HG02642 (cell line): ENCODE results near the gene NTM.

Source experiments
- ATAC-seq: cut with Tn5 transposase; IDR thresholded peaks from one replicate; pipeline ENCODE4 v1.9.1; 2021; ENCODE audit warnings: mild to moderate bottlenecking; ENCODE audit not compliant: unreplicated experiment, poor library complexity

Gene NTM

DNA sequence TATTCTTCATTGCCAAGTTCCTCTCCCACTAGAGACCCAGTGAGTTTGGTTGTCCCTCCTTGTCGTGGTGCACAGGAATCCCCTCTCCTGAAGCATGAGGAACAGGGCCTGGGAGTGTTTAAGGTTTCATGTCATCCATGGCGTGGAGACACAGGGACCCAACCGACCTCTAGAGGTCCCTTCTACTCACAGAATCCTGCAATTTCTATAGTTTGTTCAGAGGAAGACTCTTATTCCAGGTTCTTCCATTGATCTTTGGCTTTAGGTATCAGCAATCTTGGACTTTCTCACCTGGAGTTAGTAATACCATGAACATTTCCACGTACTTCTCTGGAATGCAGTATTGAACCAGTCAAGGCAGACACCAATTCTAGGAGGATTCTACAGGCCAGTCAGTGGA, 548.2 kb downstream of the NTM start:
- ATAC-seq, result no peak

DNA sequence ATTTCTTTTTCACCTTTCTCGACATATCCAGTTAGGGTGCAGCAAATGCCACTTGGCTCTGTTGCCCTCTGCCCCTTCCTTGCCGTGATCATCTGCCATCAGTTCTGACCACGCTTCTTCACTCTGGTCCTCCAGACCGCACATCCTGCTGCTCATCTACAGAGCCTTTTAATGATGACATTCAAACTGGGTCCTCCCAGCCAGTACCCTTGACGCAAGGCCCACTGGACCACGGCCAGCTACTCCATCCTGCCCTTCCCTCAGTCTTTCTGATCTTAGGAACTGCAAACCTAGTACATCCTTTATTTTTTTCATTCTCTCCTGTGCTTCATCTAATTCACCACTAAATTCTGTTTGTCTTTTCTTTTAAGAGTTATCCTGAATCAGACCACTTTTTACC, 551.8 kb downstream of the NTM start:
- no peak for ATAC-seq

DNA sequence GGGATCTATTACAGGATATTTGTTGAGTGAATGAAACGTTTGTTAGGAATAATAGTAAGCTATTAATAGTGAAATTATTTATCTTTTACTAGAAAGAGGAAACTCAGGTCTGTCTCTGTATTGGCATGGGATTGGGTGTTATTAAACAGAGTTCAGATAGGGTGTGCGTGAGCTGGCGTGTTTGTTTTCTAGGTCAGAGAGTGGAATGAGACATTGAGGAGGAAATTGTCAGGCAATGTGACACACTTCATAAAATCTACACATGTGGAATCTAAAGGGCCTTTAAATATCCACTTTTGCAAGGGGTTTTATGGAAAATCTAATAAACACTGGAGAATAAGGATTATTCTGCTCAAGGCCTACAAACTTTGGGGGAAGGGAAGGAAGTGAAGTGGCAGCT, 552.9 kb downstream of the NTM start:
- no peak for ATAC-seq

DNA sequence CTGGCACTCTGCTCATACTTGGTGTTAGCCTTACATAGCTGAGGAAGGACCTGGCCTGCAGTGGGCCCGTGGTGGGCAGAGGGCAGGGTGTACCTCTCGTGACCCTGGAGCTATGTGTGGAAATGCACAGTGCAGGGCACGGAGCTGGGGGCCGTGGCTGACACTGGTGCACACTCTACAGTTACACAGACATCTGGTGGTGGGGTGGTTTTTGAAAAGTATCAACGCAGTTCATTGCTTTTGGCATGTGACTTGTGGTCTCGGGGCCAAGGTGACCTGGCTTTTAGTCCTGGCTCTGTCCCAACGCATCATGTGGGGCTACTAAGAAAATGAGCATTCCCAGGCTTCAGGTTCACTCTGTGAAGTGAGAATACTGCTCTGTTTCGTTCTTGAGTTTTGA, 553.6 kb downstream of the NTM start:
- ATAC-seq, result no peak

DNA sequence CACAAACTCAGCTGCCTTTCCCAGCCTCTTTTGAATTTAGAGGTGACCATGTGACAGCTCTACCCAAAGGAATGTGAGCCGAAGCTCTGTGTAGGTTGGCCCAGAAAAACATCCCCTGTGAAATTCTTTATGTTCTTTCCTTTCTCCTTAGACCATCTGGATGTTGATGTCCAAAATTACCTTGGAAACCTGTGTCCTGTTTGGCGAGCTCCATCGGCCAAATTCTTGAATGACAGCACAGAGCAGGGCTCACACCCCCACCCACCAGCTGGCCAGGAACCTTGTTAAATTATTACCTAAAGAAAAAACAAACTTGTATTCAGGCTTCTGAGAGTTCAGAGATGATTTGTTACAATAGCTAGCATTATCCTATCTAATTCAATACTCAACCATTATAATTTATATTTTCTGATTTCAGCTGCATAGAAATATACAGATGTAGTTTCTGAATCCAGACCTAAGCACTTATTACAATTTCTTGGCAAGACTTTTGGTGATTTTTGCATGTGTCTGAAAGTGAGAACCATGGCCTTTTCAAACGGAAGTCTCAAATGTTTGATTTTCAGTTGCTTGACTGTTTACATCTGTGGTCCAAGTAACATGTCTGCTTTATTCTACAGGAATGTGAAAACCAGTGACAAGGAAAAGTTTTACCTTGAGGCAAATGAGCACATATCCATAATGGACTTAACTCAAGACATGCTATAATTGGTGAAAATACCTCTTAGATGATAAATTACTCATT, 554.2 kb downstream of the NTM start:
- ATAC-seq, result no peak

DNA sequence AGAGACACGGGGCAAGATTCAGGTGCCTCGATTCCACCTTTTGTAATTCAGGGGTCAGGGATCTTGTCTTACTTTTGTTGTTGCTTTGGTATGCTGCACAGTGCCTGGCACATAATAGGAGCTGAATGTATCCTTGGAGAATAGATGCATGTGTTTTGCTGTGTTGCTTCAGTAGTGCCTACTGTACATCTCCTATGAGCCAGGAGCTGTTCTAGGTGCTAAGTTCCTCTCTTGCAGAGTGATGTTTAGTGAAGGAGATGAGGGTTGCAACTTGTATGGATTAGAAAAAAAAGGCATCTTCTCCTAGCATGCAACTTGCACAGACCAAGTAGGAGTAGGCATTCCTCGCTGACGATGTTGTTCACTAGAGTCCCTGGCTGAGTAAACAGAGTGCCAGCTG, 555.4 kb downstream of the NTM start:
- no peak for ATAC-seq

DNA sequence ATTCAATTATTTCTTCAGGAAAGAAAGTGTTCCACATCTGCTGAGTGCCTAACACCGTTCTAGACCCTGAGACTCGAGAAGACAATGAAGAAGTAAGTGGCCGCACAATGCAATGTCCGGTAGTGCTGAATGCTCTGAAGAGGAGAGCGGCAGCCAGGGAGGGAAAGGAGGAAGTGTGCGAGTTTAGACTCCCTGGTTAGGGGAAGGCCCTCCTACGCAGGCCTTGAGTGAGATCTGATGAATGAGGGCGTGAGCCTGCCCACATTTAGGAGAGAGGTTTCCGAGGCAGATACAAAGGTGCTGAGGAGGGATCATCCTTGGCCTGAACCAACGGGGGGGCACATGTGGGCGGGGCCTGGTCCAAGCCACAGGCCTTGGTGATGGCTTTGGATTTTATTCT, 558.6 kb downstream of the NTM start:
- ATAC-seq, result no peak

DNA sequence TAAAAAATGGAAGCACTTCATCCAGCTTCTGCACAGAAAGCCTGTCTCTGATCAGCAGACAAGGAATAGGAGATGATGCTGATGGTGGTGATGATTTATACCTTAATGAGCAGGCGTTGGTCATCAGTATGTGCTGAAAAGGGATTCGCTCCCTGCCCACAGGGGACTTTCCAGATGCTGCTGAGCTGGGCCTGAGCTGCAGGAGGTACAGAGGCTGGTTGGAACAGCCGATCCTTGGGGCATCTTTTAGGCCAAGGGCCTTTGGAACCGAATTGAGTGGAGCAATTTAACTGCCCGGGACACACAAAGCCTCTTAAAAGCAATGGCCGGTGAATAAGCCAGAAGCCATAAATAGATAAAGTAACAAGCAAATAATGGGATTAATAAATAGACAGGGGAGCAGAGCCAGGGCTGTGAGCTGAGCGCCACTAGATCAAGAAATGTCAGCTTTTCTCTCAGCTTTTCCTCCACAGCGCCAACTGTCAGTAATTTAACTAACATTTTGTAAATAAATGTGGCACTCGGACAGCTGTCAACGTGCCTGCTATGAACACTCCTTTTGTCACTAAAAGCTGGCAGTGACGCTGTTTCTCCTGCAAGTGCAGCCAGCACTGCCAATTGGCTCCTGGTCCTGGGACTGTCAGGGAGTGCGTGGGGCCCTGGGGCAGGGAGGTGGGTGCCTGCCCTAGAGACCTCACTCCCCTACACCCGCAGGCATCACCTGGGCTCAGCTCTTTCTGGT, 562.3 kb downstream of the NTM start:
- ATAC-seq, result no peak

DNA sequence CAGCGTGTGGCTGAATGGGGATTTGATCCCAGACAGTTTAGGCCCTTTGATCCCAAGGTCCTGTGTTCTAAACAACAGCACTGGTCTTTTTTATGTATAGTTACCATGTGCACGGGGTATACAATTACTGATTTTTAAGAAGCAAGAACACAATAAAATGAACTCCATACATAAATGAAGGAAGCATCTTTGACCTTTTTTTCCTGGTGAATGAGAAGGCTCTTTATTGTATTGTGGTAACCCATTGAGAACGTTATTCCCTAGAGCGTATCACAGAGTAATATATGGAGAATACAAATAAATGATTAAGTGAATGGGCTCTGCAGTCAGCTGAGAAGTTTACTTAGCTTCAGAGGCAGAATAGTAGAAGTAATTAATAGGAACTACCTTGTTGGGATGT, 563.6 kb downstream of the NTM start:
- no peak for ATAC-seq

DNA sequence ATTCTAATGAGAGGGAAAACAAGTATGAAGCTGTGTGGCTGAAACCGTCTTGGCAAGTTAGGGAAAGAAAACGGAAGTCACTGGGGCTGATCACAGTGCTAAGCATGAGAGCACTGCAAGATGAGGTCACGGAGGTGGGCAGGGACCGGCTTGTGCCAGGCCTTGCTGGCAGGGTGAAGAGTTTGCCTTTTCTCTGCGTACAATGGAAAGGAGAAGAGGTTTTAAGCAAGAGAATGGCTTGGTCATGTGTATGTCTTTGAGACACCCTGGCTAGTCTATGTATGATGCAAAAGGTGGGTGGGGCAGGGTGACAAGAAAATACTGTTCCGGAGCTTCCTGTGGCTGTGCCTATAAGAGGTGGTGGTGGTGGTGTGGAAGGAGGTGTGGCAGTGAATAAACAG, 567.9 kb downstream of the NTM start:
- no peak for ATAC-seq

DNA sequence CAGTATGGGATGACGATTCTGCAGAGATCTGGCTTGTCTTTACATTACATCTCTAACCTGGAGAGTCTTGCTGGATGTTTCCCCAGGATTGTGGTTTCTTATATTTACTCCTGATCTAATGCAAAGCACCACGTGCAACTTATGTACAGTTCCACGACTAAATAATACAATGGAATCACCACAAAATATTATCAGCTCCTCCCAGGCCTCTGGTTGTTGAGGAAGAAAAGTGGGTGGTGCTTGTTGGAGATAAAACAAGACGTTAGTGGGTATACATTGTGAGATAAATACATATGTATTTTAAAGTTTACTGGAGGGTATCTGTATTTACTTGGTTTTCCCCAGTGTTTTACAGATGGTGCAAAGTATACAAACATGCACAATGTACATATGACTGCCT, 569.7 kb downstream of the NTM start:
- no peak for ATAC-seq

DNA sequence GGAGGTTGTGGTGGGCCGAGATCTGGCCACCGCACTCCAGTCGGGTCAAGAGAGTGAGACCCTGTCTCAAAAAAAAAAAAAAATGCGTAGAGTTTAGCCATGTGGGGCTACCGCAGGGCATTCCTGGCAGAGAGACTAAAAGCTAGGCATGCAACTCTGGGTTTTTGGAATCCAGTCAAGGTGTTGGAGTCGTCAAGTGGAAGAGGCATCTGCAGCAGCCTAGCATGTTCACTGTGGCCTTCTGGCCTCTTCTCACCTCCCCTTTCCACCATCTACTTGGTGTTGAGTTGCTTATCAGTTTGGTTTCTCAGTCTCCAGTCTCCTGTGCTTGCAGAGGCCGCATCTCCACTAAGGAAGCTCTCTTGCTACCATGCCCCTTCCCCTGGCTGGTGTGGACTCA, 572.5 kb downstream of the NTM start:
- no peak for ATAC-seq

DNA sequence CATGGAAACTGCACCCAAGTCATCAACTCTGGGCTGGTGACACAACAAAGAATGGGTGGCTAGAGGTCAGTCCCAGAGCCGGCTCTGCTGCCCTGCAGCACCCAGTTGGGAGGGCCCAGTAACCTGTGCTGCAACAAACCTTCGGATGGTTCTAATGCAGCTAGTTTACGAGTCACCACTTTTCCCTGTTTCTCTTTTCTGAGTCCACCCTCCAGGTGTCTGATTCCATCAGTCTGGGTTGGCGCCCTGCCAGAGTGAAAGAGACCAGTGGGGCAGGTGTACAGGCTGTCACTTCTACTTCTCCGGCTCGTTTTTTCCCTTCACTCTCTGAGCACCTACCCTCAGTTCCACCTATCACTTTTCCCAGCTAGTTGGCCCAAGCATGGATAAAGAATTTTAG, 572.9 kb downstream of the NTM start:
- no peak for ATAC-seq

DNA sequence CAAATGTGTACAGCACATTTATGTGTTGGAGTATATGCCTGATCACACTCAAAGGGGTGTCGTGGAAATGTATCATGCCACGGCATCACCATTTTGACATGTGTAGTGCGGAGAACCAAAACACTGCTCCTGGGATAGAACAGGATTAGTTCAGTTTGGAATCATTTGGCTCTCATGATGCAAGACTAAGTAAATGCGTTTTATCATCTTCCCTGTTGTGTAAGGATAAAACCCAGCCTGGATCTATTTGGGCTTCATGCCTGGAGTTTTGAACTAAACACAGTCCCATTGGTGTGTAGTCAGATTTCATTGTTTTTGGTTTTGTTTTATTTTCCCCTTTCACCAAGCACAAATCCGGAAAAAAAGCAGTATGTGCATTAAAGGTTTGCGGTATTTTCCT, 574.3 kb downstream of the NTM start:
- ATAC-seq, result no peak

DNA sequence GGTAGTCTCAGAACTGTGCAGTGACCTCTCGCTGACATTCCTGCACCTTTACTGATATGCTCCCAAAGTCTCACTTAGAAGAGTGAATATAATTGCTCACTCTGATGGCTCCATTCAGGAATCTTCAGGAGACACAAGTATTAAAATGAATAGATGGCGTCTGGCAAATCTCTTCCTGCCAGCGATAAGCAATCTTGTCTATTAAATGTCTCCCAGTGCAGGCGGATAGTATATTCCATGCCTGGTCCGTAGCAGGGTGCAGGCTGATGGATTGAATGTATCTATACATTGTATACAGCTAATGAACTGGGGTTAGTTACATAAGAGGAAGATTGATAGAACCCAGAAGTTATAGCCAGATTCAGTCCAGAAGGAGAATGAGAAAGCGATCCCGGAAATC, 575.3 kb downstream of the NTM start:
- no peak for ATAC-seq

DNA sequence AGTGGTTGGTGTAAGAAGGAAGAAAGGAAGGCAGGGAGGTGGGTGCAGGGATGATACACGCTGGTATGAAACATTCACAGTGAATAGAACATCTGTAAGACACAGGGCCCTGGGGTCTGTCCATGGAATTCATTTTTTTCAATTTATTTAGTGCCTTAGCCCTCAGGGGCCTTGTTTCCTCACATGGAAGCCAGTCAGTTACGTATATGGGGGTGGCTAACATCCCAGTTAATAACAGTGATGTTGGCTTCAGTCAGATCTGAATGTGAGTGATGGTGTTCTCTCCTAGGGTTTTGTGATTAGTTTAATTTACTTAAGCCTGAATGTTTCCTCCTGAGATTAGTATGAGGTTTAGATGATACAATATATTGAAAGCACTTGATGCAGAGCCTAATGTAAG, 577.1 kb downstream of the NTM start:
- no peak for ATAC-seq

DNA sequence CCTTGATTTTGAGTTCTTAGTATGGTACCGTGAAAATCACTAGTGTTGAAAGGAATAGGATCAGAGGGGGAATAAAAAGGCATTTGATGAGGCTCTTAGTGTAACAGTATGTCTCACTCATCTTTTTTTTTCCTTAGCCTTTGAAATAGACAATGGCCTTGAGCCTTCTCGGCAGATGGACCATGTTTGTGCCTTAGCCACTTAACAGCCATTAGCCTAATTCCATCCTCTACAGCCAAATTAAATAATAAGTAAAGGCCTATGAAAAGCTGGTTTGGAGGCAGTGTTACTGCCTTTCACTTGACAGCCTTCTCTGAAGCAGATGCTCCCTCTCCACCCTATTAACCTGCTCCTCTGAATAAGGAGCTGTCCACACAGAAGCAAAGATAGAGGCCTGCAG, 580.7 kb downstream of the NTM start:
- ATAC-seq, result no peak

DNA sequence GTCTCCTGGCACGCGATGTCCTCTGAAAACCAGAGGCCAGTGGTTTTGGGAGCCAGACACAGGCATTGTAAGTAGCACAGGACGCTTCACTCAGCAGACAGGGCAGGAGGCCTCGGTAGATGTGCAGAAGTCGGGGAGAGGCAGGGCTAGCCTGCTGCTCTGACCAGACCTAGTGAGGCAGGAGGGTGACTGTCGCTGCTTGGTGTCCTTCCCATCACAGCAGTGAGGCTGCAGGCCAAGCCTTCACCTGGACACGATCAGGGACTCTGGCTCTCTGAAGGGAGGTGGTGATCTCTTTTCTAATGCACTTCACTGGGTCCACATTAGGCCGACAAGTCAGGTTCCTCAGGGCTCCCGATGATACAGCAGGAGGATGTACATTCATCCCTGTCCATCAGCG, 583.7 kb downstream of the NTM start:
- no peak for ATAC-seq

DNA sequence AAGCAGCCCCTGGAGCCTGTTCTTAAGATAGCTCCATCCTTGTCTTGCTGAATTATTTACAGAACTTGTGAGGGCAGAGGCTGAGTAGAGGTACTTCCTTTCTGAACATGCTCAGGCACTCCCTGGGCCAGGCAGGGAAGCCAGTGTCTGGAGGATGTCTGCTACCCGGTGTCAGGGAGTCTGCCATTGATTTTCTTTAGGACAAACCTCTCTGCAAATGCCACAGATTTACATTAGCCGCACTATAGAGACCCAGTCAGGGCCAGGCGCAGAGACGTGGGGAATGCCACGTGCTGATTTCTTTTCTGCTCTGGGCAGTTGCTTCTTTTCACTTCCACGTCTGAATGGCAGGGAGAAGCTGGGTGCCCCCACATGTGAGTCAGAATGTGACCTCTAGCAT, 585.5 kb downstream of the NTM start:
- no peak for ATAC-seq

DNA sequence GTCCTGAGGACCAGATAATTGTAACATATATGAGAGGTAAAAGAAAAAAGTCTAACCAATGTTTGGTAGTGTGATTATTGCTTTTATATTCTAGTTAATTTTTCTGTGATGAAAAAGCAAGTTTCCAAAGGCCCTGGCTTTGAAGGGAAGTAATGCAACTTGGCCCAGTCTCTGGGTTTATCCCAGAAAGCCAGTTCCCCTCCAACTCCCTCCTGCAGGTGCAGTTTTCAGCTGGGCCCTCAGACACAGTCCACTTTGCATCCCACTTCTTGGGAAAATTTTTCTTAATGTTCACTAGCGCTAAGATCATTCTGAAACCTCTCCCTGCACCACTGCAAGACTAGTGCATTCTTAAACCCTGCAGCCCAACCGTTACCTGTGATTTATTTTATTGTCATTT, 586.8 kb downstream of the NTM start:
- no peak for ATAC-seq

DNA sequence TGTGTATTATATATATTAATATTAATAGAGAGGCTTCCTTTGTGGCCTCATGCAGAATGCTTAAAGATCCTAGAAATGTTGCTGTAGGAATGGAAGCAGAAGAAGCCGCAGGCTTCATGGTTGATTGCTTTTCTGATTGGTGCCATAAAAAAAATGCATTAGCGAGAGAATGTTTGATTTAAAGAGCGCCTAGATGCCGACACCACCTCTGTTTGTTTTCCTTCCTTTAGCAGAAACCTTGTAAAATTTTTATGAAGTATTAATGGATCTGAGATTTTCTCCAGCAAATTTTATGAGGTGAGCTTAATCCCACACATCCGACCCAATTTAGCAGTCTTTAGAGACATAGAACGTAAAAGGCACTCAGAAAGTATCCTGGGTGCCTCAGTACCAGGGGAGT, 587.5 kb downstream of the NTM start:
- no peak for ATAC-seq

DNA sequence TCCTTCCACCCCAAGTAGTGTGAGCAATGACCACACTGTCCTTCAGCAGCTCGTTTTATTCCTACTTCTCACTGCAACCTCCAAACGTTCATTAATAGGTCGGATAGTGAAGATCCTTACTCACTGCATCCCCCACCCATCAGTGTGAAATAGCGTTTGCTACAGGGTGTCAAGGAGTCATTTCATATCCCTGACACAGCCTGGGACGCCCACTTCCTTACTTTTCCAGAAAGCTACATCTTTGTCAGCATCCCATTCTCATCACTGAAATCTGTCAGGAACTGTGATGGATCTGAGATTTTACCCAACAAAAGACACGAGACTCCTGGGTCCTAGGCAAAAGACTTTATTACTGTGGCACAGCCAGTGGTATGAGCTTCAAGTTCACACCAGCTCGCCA, 592.4 kb downstream of the NTM start:
- no peak for ATAC-seq
